BLaER1 (cell line): Measurements from ENCODE around the gene SLC22A24.
"Not testable (repeated sequence)": the region's sequence is repeated elsewhere in the genome, so short reads cannot be mapped to it uniquely, and the experiment has no call there.

ENCODE experiments used
- H3K27ac ChIP-seq: shearing (Covaris generic); formaldehyde crosslinking; 2 replicates; pipeline ENCODE4 v1.8.1; 2022
- H3K27me3 ChIP-seq: shearing (Covaris generic); formaldehyde crosslinking; 2 replicates; pipeline ENCODE4 v1.8.1; 2022
- H3K36me3 ChIP-seq: shearing (Covaris generic); formaldehyde crosslinking; 2 replicates; pipeline ENCODE4 v1.8.1; 2022
- H3K4me1 ChIP-seq: shearing (Covaris generic); formaldehyde crosslinking; 2 replicates; pipeline ENCODE4 v1.8.1; 2022
- H3K4me2 ChIP-seq: shearing (Covaris generic); formaldehyde crosslinking; 2 replicates; pipeline ENCODE4 v1.8.1; 2022
- H3K4me3 ChIP-seq: shearing (Covaris generic); formaldehyde crosslinking; 2 replicates; pipeline ENCODE4 v1.8.1; 2022
- H3K9ac ChIP-seq: shearing (Covaris generic); formaldehyde crosslinking; 2 replicates; pipeline ENCODE4 v1.8.1; 2022
- H3K9me3 ChIP-seq: shearing (Covaris generic); formaldehyde crosslinking; 2 replicates; pipeline ENCODE4 v1.8.1; 2022
- H4K20me1 ChIP-seq: shearing (Covaris generic); formaldehyde crosslinking; 2 replicates; pipeline ENCODE4 v1.8.1; 2022
- Cebpa-rat ChIP-seq: shearing (Covaris generic); IDR thresholded peaks from 2 replicates; pipeline ENCODE4 v1.8.1; 2022

The SLC22A24 gene

DNA sequence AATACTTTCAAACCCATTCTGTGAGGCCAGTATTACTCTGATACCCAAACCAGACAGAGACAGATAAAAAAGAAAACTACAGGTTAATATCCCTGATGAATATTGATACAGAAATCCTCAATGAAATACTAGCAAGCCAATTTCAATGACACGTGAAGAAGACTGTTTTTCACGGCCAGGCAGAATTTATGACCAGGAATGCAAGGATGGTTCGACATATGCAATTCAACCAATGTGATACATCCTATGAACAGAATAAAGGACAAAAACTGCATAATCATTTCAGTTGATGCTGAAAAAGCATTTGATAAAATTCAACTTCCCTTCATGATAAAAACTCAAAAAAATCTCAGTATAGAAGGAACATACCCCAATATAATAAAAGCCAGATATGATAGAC lies 44.5 kb downstream of the SLC22A24 start:
- Histone ChIP-seq H4K20me1 (no peaks in the 10 kb centered on the region), H3K36me3 (no peaks in the 10 kb centered on the region), H3K4me2 (no peak overlapping the region), H3K9ac (no peak overlapping the region), H3K4me3 (no peak overlapping the region), H3K27me3 (no peaks in the 10 kb centered on the region), H3K4me1 (no peaks in the 10 kb centered on the region), H3K9me3 (peaks cover 32% of the 10 kb centered on the region), H3K27ac (no peak overlapping the region)
- no peak for TF ChIP-seq Cebpa-rat

DNA sequence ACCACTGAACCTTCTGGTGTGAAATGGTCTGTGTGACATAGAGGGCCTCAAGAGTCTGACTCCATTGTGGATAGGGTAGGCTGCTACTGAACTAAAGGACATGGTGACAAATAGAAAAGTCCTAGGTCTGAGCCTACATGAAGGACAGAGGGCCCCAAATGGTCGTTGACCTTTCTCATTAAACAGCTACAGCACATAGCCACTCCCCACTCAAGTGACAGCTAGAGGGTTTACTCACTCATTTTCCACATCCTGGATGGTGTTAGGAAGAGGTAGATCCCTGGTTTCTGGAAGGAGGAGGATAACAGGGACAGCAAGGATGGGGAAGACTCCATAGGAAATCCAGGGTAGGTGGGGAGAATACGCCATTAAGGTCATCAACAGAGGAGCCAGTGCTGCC lies 63.3 kb downstream of the SLC22A24 start:
- Histone ChIP-seq H3K4me3 (no peak overlapping the region), H3K4me1 (no peaks in the 10 kb centered on the region), H4K20me1 (no peaks in the 10 kb centered on the region), H3K27ac (no peak overlapping the region), H3K4me2 (no peak overlapping the region), H3K27me3 (no peaks in the 10 kb centered on the region), H3K9me3 (peaks cover 12% of the 10 kb centered on the region), H3K9ac (no peak overlapping the region), H3K36me3 (no peaks in the 10 kb centered on the region)
- no peak for TF ChIP-seq Cebpa-rat

DNA sequence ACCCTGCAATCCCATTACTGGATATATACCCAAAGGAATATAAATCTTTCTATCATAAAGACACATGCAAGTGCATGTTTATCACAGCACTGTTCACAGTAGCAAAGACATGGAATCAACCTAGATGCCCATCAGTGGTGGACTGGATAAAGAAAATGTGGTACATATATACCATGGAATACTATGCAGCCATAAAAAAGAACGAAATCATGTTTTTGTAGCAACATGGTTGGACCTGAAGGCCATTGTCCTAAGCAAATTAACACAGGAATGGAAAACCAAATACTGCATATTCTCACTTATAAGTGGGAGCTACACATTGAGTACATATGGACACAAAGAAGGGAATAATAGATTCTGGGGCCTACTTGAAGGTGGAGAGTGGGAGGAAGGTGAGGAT lies 97.8 kb downstream of the SLC22A24 start:
- not testable (repeated sequence) for H3K4me1 ChIP-seq, H3K36me3 ChIP-seq, H3K4me3 ChIP-seq, H3K27me3 ChIP-seq, H4K20me1 ChIP-seq, H3K9ac ChIP-seq, H3K4me2 ChIP-seq, H3K27ac ChIP-seq
- H3K9me3 ChIP-seq, result peaks cover 26% of the 10 kb centered on the region; the same call in 1 of the 2 replicates

DNA sequence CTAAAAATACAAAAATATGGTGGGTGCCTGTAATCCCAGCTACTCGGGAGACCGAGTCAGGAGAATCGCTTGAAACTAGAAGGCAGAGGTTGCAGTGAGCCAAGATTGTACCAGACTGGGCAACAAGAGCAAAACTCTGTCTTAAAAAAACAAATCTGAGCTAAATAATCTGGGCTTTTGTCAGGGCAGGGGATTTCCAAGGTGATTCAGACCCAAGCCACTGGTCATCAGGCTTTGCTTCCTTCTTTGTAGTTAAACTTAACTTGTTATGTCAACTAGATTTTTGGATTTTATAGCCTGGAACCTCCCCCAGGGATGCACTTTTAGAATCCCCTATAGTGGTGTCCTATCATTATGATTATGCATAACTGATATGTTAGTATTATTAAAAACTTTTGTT lies 101.4 kb downstream of the SLC22A24 start:
- H3K4me1 ChIP-seq, result no peaks in the 10 kb centered on the region
- 0 out of 2 replicates have a peak, but pooled peaks cover 11% of the 10 kb centered on the region for H3K9me3 ChIP-seq
- no peak overlapping the region for H3K27ac ChIP-seq
- no peak overlapping the region for H3K4me2 ChIP-seq
- no peak overlapping the region for H3K9ac ChIP-seq
- no peak overlapping the region for H3K4me3 ChIP-seq
- no peak for TF ChIP-seq Cebpa-rat
- no peaks in the 10 kb centered on the region for H3K27me3 ChIP-seq
- no peaks in the 10 kb centered on the region for H3K36me3 ChIP-seq
- no peaks in the 10 kb centered on the region for H4K20me1 ChIP-seq

DNA sequence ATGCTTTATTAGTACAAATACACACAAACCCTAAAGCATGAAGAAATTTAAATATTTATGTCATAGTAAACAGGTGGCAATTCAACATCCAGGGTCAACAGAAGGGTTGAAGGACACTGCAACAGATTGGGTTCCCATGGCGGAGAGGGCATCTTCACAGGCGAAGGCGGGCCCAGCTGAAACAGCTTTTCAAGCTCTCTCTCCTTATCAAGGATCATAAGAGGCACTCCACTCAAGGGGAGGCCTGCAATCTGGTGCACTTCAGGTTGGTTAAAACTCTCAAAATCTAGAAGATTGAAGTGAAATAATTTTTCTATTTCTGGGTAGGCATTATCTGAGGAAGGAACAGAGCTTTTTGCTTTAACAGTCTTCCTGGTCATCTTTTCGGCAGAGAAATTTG lies 111.6 kb downstream of the SLC22A24 start:
- Histone ChIP-seq H3K9ac (no peak overlapping the region), H3K4me3 (no peak overlapping the region), H3K9me3 (no peaks in the 10 kb centered on the region), H4K20me1 (no peaks in the 10 kb centered on the region), H3K27me3 (no peaks in the 10 kb centered on the region), H3K4me1 (no peaks in the 10 kb centered on the region), H3K4me2 (no peak overlapping the region), H3K27ac (no peak overlapping the region), H3K36me3 (no peaks in the 10 kb centered on the region)
- TF ChIP-seq Cebpa-rat, result no peak
